Retina (tissue), 1 donor: ENCODE results near the gene PEAK1.
"Not testable (repeated sequence)": the region's sequence is repeated elsewhere in the genome, so short reads cannot be mapped to it uniquely, and the experiment has no call there.

Experiments
- DNase-seq: peaks from one replicate; pipeline ENCODE4 v3.0.0-alpha.2; 2016

PEAK1 gene

DNA sequence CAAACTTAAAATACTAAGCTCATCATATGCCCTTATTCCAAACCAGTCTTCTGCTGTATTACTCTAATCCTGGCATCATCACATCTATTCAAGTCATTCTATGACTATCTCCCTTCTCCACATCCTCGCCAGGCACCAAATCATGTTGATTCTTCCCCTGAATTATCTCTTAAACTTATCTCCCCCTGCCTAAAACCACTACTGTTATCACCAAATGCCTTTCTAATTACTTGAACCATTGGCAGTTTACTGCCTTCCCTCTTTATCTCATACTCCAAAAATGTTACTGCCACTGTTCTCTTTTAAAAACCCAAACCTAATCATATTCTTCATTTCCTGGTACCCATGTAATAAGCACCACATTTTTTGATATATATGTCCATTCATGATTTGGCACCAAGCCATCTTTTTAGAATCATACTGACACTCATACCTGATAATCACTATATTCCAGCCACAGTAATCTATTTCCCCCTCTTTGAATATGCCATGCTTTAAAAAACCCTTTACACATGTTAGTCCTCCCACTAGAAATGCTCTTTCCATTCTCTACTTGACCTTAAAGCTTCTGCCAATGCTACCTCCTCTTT, 126.8 kb downstream of the PEAK1 start:
- no peak for DNase-seq

DNA sequence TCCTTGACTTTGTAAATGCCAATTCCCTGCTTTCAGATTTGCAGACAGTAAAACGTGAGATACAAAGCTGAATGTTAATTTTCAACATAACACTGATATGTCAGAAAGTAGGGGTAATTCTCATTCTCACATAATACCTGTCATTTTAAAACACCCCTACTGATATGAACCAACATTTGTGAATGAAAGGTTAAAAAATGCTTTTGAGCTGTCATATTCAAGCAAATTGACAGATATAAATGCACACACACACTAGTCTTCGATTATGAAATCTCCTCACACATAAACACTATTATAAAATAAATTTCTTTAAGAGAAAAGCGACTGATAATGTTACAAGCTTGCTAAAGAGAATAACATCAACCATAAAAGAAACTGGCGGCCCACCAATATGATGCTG, 128.8 kb downstream of the PEAK1 start:
- DNase-seq: no peak

DNA sequence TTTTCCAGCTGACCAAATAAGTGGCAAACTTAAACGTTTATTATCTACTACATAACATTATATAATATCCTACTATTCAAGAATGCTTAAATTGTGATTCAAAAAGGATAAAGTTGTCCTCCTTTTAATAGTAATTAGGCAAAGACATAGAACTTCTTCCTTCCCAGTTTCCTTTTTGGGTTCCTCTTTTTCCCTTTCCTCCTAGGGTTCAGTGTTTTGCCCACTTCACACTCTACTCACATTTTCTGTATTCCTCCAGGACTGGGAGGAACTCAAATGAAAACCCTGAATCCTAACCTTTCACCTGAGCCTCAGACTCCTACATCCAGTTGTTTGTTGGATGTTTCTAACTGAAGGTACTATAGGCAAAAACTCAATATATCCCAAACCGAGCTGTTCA, 132.5 kb downstream of the PEAK1 start:
- DNase-seq: no peak

DNA sequence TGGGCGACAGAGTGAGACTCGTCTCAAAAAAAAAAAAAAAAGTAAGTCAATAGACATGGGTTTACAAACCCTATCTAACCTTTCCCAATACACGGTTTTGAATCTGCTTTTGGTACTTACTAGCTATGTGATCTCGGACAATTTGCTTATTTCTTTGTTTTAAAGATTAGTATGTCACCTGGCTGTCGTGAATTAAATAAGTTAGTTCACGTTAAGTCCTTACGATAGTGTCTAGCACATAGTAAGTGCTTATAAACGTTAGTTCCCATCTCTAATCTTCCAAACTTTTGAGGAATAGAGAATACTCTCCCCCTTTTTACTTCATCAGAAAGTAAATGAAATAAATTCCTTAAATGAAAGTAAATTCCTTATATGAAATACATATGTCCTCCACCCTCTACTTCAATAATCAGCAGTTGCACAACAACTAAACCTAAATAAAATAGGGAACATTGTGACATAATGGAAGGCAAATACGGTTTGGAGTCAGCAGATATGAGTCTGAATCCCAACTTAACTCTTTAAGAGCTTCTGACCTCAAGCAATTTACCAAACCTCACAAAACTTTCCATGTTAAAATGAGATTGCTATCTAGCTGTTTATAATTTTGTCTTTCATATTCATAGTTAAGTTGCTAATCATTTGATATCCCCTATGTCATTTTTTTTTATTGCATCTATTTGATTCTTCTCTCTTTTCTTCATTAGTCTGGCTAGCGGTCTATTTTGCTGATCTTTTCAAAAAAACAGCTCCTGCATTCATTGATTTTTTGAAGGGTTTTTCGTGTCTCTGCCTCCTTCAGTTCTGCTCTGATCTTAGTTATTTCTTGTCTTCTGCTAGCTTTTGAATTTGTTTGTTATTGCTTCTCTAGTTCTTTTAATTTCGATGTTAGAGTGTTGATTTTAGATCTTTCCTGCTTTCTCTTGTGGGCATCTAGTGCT, 134.6 kb downstream of the PEAK1 start:
- no peak for DNase-seq

DNA sequence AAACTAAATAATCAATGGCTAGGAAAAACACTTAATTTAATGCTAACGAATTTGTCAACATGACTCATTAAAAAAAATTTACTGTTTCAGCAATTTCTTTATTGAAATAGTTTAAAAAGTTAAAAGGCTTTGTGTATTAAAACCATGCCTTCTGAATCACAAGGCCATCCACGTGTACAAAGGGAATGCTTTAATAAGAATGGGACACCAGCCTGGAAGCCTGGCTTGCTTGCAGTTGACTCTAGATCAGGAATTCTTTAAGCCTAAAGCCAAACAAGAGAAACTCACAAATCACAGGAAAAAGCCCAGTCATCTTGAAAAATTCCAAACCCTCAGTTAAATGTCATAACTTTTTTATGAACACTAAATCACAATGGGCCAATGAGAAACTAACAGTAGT, 137.6 kb downstream of the PEAK1 start:
- DNase-seq: no peak

DNA sequence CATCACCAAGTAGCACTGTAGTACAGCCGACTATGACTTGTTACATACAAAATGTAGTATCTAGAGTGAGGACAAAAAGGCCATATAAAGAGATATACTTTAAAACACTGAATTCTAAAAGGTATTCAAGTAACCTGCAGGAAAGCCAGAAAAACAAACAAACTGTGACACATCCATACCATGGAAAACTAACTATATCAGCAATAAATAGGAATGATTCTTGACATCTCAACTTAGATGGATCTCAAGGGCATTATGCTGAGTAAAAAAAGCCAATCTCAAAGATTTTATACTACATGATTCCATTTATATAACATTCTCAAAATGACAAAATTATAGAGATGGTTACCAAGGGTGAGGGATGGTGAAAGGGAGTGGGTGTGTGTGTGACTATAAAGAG, 143.0 kb downstream of the PEAK1 start:
- DNase-seq: no peak

DNA sequence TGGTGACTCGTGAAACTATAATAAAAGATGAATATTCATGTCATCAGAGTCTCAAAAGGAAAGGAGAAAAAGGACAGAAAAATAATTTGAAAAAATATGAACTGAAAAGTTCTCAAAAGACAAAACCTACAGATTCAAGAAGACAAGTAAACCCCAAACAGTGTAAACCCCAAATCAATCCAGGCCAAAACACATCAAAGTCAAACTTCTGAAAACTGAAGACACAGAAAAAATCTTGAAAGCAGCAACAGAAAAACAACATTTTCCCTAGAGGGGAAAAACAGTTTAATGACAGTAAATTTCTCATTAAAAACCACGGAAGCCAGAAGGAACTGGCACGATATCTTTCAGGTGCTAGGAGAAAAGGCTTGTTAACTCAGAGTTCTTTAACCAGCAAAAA, 143.8 kb downstream of the PEAK1 start:
- no peak for DNase-seq

DNA sequence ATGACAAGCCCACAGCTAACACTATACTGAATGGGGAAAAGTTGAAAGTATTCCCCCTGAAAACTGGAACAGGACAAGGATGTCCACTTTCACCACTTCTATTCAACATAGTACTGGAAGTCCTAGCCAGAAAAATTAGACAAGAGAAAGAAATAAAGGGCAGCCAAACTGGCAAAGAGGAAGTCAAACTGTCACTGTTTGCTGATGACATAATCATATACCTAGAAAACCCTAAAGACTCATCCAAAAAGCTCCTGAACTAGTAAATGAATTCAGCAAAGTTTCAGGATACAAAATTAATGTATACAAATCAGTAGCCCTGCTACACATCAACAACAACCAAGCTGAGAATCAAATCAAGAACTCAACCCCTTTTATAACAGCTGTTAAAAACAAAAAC, 146.8 kb downstream of the PEAK1 start:
- not testable (repeated sequence) for DNase-seq

DNA sequence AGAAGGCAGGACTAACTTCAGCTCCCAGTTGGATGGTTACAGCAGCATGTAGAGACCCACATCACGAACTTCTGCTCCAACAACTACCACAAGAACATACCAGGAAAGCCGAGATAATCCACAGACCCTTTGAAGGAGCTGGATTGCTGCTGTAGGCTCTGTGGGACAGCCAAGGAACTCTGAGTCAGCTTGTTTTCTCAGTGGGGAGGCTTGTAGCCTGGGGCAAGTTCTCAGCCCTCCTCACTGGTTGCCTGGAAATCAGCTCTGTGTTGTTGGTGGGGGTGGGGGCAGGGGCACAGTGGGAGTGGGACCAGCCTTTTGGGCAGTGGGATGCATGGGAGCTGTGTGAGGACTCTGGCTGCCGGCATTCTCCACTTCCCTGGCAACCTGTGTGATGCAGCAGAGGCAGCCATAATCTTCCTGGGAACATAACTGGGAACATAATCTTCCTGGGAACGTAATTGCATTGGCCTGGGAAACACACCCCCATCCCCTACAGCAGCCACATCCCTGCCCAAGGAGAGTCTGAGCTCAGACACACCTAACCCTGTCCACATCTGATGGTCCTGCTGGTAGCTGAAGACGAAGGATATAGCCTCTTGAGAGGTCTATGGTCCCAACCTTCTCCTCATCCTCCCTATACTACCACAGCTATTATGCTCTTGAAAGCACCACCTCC, 153.1 kb downstream of the PEAK1 start:
- DNase-seq: no peak

DNA sequence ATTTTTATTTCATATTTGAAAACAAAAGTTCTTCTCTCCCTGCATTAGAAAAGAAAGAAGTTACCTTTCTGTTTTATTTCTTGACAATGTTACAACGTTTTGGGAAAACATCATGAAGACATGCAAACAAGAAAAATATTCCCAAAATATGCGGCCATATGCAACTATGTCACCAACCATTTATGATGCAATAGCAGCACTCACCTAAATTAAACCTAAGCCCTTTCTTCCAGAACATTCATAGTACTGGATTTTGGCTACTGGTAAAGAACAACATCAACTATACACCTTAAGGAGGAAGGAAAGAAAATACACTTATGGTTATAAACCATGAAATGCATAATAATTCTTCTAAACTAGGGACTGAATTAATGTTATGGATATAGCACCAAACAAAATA, 164.5 kb downstream of the PEAK1 start:
- no peak for DNase-seq

DNA sequence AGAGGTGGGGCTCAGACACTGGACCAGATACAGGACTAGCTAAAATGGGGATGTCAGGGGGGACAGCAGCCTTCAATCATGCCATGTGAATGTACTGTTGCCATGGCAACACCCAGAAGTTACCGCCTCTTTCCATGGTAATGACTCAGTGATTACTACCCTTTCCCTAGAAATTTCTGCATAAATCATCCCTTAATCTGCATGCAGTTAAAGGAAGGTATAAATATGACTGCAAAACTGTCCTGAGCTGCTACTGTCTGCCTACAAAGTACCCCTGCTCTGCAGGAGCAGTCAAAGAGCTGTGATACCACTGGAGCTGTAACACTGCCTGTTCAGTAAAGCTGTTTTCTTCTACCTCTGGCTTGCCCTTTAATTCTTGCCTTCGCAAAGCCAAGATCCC, 168.2 kb downstream of the PEAK1 start:
- no peak for DNase-seq

DNA sequence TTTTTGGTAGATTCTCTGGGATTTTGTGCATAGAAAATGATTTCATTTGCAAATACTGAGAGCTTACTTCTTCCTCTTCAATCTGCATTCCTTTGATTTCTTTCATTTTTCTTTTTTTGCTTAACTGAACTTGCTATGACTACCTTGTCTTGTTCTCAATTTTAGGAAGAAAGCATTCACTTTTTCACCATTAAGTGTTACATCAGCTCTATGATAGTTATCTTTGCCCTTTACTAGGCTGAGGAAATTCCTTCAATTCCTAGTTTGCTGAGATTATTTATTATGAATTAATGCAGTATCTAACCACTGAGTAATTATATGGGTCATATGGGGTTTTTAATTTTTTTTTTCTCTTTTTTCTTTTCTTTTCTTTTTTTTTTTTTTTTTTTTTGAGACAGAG, 172.8 kb downstream of the PEAK1 start:
- no peak for DNase-seq

DNA sequence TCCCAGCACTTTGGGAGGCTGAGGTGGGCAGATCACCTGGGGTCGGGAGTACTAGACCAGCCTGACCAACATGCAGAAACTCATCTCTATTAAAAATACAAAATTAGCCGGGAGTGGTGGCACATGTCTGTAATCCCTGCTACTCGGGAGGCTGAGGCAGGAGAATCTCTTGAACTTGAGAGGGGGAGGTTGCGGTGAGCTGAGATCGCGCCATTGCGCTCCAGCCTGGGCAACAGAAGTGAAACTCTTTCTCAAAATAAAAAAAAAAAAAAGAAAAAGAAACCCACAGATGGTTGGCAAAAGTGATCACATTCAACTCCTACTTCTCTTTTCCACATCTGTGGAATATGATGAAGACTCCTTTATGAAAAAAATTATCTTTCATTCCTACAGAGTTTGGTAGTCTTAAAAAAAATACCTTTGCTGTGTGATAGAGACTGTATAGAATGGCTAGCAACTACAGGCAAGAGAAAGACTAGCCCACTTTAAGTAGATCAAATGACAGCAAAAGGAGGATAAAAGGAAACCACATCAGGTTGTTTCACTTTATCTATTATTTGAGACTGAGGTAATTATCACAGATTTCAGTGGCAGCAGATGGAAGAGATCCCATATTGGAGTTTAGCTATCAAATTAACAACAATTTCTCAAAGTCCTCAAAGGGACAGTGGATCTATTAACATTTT, 176.0 kb downstream of the PEAK1 start:
- no peak for DNase-seq

DNA sequence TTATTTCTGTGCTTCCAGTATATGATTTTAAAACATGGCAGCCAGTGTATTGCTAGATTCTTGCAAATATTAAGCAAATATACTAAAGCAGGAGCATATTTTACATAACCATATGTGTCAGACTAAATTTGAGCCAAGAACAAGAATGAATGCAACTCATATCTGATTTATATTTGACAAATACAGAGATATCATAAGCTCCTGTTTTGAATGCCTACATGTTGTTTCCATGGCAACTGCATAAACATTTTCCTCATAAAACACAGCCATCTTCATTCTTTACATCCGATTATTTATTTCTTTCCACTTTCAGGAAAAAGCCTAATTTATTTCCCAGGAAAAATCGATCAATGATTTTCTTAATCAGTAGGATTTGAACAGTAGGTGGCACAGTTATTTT, 176.8 kb downstream of the PEAK1 start:
- DNase-seq: no peak

DNA sequence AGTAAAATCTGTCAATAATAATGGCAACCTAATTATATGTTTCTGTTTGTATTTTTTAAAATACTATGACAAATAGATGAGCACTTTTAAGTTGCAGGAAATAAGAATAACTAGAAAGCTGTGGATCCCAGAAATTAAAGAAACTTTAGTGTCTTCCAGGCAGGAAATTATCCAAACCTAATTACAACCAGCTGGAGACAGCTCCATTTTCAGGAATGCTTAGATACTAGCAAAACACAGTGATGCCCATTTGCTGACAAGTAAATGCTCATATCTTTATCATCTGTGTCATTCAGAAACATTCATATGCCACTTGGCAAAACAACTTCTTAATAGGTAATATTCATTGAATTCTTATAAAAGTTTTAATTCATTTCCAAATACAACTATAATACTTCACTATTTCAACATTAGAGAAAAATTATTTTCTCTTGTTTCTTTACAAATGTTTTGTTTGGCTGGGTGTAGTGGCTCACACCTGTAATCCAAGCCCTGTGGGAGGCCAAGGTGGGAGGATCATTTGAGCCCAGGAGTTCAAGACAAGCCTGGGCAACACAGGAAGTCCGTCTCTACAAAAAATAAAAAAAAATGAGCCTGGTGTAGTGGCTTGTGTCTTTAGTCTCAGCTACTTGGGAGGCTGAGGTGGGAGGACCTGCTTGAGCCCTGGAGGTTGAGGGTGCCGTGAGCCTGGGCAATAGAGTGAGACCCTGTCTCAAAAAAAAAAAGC, 179.9 kb downstream of the PEAK1 start:
- DNase-seq: no peak

DNA sequence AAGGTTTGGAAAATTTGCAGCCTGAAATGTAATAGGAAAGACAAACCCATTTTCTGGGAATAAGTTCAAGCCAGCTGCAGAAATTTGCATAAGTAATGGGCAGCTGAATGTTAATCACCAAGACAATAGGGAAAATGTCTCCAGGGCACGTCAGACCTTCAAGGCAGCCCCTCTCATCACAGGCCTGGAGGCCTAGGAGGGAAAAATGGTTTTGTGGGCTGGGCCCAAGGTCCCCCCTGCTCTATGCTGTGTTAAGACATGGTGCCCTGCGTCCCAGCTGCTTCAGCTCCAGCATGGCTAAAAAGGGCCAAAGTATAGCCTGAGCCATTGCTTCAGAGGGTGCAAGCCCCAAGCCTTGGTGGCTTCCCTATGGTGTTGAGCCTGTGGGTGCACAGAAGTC, 184.3 kb downstream of the PEAK1 start:
- DNase-seq: no peak

DNA sequence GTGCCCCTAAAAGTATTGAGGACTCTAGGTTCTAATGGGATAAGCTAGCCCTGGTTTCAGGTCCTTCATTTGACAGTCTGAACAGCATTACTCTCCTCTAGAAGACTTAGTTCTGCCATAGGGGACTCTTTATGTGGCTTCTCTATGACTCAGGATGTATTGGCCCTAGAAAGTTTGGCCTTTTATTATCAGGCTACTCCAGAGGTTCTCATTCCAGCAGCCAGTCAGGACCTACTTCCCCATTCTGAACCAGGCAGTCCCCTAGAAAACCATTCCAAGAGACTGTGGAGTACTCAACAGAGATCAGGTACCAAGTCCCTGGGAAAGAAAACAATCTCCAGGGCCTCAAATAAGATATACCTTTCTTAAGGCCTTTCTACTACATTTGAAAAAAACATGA, 191.1 kb downstream of the PEAK1 start:
- DNase-seq: no peak

DNA sequence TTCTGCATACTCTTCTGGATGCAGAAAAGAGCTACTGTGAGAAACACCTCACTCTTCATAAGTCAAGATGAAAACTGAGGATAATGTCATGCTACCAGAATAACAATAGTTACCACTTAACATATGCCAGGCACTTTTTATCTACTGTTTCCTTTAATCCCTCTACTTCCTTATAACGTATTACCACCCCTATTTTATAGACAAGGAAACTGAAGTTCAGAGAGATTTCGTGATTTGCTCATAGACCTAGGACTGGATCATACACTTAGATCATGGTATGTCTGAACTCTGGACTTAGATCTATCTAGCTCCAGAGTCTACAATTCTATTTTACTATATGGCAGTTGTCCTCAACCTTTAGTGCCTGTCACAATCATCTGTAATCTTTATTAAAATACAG, 193.3 kb downstream of the PEAK1 start:
- DNase-seq: no peak

DNA sequence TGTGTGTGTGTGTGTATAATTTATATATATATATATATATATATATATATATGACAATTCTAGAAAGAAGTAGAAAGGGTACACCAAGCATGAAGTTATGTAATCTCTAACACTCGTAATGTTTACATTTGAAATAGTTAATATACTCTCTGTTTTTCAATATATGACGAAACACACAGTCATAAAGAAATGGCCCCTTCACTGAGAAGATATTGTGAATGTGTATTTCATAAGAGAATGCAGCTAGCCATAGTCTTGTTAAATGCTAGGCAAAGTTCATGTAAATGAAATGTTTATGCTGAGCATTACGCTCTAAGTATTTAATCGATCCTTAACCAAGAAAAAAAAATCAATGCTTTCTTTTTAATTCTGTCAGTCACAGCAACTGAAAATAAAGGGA, 194.3 kb downstream of the PEAK1 start:
- DNase-seq: no peak

DNA sequence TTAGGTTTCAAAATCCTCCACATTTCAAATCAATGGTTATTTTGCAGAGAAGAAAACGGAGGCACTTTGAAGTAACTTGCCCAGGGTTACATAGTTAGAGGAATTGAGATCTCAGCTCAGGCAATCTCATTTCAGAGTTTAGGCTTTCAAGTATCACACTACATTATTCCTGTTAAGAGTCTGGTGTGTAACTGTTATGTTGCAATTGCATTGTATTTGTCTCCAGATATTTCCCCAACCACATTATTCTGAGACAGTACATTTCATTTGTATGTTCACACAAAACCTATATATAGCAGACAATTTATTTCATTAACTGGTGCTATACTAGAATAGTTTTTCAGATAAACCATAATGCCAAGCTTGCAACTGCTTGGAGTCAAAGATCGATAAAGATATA, 194.8 kb downstream of the PEAK1 start:
- no peak for DNase-seq

DNA sequence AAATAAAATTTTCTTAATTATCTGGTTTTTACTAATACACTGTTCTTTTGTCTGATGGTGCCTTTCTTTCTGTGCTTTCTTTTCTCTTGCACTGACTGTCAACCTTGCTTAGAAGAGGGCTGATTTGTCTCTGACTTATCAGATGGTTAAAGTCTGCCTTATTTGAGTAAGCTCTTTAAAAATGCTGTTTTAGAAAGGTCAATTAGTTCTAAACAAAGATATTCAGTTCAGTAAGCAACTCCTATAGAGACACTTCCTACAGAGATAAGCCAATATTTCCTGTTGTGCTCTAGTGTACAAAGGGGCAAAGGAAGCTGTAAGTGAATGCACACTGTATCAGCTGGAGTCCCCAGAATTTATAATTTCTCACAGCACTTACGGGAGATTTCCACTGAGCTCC, 195.6 kb downstream of the PEAK1 start:
- peak; percentile 8 for DNase-seq

DNA sequence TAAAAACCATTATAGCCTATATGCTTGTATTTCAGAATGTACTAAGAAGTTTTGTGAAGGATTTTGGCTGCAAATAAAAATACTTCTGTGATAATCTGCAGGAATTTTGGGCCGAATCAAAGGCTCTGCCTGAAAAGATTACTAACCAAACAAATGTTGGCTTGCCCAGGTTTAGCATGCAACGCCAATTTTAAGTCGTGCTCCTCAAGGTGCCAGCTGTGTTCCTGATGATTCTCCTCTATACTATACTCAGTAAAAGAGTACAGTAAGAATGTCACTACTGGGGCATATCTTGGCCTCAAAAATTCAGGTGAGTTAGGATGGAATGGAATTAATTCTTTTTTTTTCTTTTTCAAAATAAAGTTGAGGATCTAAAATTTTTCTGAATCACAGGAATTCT, 198.2 kb downstream of the PEAK1 start:
- DNase-seq: no peak

DNA sequence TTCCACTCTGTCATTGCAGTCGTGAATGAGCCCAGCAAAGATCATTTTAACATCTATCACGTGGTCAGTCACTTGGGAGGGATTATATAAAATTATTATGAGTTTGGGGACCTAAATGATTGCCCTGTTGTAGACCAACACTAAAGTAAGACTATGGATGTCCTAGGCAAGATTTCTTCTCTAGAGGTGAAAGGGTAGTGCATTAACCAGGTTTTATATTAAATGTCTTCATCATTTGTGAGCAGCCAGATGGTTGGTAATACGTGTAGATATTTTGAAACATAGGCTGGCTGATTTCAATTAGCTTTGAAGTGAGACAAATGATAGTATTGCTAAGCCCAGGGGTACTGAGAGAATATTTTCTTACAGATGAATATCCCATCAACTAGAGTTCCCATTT, 198.7 kb downstream of the PEAK1 start:
- DNase-seq: no peak
